HK-2 (cell line): ENCODE results near the gene DNAJC7.
"Not testable (repeated sequence)": the region's sequence is repeated elsewhere in the genome, so short reads cannot be mapped to it uniquely, and the experiment has no call there.

ENCODE experiments used
- DNase-seq: peaks from one replicate; pipeline ENCODE4 v3.0.0-alpha.2; 2018; ENCODE audit not compliant: unreplicated experiment

The DNAJC7 gene

DNA sequence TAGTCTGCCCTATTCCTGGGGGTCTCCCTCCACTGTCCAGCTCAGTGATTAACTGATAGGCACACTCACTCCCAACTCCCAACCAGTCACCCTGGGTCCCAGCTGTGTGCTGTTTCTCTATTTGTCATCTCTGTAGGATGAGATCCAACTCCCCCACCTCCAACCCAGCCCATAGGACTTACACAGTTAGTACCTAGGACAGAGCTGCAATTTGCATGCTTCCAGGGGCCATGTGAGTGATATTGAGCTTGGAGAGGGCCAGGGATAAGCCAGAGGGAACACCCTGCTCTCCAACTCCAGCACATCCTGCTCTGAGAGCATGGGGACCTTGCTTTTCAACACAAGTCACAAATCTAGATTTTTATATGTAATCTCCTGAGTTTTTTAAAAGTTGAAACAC, 24.4 kb upstream of the DNAJC7 start:
- DNase-seq = no peak

DNA sequence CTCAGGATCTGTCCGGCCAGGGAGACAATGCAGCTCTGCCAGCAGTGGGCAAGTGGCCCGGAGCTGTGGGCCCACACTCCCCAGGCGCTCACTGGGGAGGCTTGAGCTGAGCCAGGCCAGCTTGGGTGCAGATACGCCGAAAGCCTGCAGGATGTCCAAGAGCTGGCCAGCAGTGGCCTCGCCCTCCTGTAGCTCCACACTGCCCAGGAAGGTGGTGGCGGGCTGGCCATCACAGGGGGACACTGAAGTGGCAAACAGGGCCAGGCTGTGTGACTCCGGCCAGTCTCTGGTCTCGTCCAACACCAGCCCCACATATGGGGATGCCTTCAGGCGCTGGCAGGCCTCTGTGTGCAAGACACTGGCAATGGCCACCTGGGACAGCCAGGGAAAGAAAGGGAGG, 23.6 kb upstream of the DNAJC7 start:
- DNase-seq = no peak

DNA sequence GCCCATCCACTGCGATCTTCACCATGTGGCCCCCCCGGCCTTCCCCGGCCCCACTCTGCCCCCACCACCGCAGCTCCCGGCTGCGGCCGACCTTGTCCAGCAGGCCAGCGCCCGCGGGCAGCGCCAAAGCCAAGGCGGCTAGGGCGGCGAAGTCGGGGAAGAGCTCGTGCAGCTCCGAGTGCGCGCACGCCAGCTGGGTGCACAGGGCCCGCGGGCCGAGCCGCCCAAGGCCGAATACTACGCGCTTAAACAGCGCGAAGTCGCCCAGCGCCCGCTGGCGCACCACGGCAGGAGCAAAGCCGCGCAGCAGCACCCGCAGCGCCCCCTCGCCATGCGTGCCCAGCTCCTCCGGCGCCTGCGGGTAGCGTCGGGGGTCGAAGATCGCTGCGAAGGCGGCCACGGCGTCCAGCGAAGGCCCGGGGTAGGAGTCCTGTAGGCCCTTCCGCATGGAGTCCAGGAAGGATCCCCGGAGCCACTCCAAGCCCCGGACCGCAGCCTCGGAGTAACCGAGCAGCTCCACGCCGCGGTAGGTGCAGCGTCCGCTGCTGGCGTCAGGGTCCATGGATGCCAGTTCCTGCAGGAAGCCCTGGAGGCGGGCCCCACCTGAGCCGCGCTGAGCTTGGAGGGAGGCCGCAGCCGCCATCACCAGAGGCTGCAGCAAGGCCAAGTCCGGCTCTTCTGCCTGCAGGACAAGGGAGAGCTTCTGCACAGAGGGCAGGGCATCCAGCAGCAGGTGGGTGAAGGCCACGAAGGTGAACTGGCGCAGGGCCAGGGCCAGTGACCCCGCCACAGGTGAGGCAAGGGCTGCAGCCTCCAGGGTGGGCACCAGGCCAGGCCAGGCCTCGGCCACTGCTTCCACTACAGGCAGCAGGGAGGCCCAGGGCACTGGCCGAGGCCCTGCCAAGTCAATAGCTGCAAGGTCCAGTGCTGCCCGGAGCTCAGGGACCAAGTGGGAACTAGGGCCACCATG, 22.8 kb upstream of the DNAJC7 start:
- DNase-seq = no peak

DNA sequence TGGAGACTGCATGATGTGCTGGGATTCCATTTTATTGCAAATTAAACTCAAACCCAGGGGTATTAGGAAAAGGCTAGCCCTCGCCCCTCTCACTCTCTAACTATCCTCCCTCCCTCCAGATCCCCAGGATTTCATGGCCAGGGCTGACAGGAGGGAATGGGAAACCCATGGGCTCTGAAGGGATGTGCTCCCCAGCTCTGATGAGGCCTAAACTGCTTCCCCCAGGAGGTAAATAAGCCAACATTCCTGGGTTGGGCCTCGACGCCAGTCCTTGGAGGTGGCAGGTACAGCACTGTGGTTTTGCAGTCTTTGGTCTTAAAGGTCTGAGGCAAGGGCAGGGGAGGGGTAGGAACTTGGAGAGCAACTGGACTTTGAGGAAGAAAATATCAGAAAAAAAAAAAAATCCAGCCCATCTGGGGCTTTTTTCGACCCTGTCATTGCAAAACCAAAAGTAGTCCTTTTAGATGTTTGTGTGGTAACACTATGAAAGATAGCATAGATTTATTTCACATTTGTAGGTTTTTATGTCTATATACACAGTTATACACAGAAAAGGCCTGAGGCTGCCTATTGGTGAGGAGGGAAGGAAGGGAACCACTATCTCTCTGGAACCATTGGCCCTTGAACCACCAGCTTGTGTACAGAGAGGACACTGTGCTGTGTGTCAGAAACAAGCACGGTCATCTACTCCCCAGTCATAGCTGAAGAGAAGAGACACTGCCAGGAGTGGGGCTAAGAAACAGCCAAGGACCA, 21.2 kb upstream of the DNAJC7 start:
- DNase-seq = no peak

DNA sequence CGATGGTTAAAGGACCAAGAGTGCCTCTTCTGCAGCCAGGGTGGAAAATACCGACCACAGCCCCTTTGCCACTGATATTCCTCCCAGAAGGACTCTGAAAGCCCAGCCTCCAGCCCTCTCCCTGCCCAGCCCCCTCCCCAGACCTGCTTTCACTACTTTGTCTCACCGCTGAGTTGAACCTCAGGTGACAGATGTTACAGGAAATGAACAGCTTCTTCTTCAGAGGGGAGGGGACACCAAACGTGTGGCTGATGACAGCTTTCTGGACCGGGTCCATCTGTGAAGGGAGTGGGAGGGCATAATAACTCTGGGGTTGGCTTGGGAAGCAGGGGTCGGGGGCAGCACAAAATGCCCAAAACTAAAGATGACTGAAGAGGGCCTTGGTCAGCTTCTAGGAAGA, 16.8 kb upstream of the DNAJC7 start:
- no peak for DNase-seq

DNA sequence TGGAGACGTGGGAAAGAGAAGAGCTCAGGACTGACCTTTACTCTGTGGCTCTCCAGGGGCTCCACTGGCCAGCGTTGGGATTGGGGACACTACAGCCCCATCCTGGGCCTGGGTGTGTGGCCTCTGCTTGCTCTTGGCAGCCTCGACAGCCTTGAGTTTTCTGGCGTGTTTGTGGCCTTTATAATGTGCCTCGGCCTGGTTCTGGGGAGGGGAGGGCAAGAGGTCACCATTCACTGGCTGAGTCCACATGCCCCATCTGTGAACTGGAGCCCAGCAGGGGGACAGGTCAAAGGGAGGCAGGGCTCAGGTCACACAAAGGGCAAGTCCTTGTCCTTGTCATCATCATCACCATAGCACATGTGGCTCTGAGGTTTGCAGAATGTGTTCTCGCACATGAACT, 14.3 kb upstream of the DNAJC7 start:
- no peak for DNase-seq

DNA sequence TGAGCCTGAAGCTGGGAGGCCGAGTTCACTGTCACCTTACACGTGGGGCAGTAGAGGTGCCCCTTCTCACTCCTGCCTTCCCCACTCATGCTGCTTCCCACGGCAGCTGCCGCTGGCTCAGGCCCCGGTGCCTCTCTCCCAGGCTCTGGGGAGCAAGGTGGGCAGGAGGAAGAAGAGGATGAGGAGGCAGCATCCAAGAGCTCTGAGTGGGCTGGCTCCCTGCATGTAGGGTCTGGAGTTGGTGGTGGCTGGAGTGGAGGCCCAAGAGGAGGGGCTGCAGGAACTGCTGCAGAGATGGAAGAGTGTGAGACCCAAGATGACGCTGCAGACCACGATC, 11.5 kb upstream of the DNAJC7 start:
- no peak for DNase-seq

DNA sequence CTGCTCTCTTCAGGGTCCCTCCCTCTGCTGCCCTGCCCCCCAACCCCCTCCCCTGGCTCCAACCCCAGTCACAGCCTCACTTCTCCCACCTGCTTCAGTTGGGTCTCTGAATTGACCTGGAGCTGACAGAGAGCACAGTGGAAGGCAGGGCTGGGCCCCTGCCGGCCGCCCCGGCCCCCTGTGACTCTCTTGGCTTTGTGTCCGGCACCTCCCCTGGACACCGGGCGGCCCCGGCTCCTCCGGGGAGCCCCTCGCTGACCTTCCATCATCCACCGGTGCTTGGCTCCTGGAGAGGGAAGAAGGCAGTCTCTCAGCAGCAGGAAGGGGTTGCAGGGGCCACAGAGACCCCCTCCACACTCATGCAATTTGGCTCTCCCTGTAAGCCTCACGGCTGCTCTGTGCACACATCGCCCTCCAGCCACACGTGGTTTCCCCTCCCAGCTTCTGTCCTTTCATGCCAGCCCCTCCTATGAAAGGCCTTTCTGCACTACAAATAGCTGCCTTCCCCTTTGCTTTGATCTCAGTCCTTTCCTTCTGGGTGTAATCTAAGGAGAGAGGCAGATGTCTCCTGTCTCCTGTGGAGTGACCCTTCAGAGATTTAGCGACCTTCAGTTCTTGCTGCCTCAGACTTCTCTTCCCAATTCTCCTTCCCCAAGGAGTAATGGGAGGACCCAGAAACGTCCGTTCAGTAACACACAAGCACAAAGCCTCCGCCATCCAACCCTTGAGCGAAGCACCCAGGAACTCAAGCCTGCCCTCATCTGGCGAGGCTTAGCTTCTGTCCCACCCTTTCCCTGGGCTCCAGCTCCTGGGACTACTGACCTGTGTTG, 10.9 kb upstream of the DNAJC7 start:
- DNase-seq = no peak

DNA sequence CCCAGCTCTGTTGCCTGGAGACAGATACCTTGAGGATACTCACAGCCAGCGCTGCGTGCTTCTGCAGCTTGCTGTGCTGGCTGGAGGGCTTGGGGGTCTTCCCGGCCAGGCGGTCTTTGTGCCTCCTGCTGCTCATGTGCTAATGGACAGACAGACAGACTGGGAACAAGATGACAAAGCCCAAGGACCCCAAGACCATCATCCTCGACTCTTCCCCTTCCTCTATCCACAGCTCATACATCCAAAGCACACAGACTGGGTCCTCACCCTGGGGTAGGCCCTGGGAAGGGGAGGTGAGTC, 10.3 kb upstream of the DNAJC7 start:
- DNase-seq = no peak

DNA sequence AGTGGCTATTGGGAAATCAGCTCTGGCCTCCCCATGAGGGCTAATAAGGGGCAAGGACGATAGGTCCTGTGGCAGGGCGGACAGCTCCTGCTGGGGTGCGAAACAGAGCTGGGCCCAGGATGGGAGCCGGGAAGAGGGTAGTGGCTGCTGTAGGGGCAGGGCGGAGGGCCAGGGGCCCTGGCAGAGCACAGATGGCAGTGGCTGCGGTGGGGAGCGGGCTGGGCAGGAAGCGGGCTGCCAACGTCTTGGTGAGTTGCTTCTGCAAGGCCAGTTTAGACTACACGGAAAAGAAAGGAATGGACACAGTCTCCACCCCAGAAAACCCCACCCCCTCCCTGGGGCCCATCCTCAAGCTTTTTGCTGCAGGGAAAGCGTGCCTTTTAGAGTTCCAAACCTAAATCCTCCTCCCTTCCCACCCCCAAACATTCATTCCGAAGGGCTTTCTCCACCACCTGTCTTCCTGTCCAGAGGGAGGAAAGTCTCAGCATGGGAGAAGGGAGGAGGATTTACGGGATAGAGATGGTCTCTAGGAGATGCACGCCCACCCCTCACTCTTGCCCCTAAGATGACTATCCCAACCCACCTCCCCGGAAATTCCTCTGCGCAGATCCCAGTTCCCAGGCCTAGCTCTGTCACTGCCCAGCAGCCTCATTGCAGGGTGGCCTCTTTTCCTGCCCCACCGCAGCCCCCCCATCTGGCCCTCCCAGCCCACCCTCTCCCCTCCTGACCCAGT, 9.8 kb upstream of the DNAJC7 start:
- no peak for DNase-seq

DNA sequence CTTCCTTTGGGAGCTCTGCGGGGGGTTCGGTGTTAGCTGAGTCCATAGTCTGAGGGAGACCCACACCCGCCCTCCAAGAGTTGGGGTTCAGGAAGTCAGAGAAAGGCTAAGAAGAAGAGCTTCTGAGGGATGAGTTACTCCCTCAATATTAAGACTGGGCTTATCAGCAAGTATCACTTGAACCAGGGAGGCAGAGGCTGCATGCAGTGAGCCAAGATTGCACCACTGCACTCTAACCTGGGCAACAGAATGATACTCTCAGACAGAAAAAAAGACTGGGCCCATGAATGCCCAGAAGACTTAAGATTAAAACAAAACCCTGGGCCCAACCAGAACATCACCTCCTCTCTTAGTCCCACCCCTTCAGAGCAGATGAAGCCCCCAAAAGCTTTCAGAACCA, 8.7 kb upstream of the DNAJC7 start:
- no peak for DNase-seq

DNA sequence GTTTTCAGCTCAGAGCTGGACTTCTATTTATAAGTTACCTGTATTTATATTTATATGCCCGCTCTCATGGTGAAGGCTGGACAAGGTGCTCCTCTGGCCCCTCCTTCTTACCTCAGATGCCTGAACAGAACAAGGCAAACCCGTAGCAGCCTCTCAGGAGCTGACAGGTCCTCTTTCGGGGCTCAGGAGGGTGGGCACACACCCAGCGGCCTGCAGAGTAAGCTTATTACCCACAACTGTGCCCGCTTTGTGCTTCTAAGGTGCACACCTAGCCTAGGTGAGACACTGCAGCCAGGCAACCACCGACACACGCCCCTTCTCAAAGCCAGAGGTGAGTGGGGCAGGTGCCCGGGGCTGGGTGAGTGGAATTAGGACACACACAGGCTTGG, 7.9 kb upstream of the DNAJC7 start:
- no peak for DNase-seq

DNA sequence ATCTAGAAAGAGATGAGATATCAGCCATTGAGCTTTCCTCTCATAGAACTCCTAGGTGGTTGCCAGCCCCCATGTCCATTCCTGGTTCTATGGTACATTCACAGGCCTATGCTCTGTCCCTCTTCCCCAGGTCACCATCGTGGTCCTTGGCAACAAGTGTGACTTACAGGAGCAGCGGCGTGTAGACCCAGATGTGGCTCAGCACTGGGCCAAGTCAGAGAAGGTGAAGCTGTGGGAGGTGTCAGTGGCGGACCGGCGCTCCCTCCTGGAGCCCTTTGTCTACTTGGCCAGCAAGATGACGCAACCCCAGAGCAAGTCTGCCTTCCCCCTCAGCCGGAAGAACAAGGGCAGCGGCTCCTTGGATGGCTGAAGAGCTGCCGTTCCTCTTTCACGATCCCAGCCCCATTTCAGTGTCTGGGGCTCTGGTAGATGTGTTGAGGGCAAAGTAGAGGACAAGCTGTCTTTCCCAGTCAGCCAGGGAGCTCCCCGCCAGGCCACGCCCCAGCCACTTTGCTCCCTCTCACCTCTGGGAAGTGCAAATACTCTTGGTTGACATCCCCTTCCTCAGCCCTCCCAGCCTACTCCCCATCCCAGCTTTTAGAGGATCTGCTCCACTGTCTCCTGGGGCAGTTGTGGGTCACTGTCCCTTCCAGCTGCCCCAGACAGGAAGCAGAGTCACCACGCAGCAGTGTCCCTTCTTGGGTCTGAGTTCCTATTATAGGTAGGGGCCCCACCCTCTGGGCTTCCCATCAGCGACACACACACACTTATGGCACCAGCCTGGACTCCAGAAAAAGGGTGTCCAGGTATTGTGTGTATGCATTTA, 6.5 kb upstream of the DNAJC7 start:
- DNase-seq = no peak

DNA sequence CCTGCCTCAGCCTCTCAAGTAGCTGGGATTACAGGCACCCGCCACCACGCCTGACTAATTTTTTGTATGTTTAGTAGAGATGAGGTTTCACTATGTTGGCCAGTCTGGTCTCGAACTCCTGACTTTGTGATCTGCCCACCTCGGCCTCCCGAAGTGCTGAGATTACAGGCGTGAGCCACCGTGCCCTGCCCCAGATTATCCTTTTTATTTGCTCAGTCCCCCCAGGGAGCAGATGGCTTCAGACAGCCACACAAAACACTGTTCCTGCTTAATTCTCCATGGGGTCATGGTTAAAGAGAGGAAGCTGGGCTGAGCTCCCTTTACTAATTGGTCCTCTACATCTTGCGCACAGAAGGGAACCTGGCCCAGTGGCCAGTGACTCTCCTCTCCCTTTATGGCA, 3.6 kb upstream of the DNAJC7 start:
- DNase-seq = not testable (repeated sequence)

DNA sequence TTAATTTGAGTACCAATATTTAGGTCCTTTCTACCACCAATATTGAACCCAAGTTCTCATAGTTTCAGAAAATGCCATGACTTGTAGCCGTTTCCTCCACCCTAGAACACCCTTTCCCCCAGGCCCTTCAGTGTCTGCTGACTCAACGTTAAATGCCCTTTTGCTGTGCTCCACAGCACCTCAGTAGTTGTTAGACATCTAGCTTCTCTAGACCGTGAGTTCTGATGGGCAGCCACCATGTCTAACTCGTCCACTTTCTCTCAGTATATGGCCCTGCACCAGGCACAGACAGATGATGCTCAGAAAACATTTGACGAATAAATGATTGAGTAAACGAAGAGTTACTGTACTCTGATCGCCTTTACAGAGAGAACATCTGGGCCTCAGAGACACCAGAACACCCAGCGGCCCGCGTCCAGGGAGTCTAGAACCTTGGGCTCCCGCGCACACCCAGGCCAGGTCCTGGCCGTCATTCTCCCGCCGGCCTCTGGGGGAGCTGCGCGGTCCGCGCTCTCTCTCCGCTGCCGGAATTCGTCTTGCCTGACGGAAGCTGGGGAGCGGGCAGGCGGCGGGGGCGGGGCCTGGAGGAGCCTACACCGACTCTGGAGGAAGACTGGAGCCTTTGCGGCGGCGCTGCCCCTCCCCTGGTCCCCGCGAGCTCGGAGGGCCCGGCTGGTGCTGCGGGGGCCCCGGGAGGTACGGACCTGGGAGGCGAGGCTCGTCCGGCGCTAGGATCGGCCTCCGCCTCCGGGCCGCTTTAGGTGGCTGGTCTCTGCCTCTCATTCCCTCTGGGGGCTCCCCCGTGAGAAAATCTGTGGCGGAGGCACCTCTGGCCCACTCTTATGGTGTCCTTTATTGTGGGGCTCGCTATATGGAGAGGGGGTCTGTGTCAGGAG, 2.5 kb upstream of the DNAJC7 start, which contains the start of gene NKIRAS2:
Gene NKIRAS2 (plus strand): TSS at position 582 of the 896 bp plus-strand sequence. CDS start 1,488 bp downstream, outside the sequence.
- peak; percentile 93 for DNase-seq

DNA sequence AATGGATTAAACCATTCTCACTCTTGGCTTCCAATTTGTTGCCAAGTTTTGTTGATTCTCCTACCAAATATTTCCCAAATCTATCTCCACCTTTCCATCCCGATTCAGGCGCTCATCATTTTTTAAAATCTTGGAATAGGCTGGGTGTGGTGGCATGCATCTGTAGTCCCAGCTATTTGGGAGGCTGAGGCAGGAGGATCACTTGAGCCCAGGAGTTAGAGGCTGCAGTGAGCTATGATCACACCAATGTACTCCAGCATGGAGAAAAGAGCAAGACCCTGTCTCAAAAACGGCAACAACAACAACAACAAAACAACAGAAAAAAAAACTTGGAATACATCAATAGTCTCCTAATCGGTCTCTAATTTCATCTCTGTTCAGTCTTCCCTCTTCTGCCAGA, 1.7 kb upstream of the DNAJC7 start:
- no peak for DNase-seq

DNA sequence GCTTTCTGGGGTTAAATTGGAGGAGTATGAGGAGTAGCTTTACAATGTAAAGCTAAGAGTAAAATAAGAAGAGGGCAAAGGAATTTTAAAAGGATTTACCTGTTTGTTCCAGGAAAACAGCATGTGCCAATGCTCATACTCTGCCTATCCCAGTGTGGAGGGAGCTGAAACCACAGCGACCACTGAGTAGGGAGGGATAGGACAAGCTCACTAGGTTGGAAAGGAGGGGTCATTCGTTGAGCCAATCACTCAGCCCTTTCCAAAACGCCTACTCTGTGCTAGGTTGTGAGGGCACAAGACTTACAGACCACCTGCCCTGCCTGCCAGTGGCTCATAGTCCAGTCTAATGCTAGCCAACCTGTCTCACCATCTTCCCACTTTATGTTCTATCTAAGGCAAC, 1.1 kb upstream of the DNAJC7 start:
- DNase-seq = no peak

DNA sequence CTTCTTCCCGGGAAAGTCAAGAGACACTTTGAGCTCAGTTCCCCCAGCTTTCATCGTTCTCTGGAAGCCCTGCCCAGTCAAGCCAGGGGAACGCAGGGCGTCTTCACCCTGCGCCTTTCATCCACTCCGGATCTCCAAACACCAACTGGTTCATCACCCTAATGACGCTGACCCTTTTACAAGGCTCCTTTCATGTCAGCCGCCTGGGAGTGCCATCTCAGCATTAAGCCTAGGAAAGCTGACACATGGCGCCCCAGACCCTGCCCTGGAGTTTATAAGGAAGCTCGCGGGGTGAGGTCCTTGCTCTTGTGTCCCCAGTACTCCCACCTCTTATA, 594 bp upstream of the DNAJC7 start:
- no peak for DNase-seq

DNA sequence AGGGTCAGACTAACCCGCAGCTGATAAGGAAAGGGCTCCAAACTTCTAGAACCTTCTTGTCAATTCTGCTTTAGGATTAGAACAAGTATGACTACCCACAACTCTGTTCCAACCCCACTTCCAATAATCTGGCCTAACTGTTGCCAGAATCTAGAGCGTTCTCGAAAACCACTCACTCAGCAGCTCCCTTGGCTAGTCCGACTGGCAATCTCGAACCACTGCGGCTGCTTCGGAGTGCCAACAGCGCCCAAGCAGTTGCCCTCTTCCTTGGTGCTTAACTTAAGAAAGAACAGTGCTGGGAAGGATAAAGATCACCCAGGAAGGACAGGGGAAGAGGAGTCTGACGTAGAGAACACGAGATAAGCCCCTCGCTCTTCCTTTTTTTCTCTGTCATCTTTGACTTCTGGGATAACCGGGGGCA, 818 bp downstream of the DNAJC7 start:
- DNase-seq = no peak

DNA sequence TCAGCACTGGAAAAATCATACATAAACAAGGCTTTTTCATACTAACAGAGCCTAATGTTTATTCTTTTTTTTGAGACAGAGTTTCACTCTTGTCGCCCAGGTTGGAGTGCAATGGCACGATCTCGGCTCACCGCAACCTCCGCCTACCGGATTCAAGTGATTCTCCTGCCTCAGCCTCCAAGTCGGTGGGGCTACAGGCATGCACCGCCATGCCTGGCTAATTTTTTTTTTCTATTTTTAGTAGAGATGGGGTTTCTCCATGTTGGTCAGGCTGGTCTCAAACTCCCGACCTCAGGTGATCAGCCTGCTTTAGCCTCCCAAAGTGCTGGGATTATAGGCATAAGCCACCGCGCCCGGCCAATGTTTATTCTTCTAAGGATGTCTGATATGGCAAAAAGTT, 3.5 kb downstream of the DNAJC7 start:
- not testable (repeated sequence) for DNase-seq
